DMS153 treated with DMSO at 0.1 percent for 48 hours (cell line): ENCODE results near the gene WWC1.
"Not testable (repeated sequence)": the region's sequence is repeated elsewhere in the genome, so short reads cannot be mapped to it uniquely, and the experiment has no call there.

Experiments used
- DNase-seq: peaks from one replicate; lab custom pipeline; 2025; ENCODE audit not compliant: unreplicated experiment; lab: John Stamatoyannopoulos, UW

WWC1 gene

GRCh38 chr5:168329302-168329701 is 37.9 kb downstream of the WWC1 start:
- no peak for DNase-seq

DNA sequence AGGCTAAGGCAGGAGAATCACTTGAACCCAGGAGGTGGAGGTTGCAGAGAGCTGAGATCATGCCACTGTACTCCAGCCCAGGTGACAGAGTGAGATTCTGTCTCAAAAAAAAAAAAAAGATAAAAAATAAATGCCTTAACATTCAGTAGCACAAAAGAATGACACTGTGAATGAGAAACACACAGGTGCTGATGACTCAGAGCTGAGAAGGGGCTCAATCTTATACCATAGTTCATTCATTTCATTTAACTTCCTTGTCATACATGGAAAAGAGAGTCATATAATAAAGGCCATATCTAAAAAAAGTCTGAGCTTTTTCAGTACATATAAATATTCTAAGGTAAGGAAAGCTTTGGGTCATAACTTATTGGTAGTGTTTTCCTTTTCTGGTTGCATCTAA is 40.6 kb downstream of the WWC1 start:
- DNase-seq = no peak

GRCh38 chr5:168334280-168334679 is 42.8 kb downstream of the WWC1 start:
- no peak for DNase-seq

GRCh38 chr5:168334695-168335094 is 43.2 kb downstream of the WWC1 start:
- DNase-seq = no peak

- DNase-seq = no peak
Observed at GRCh38 chr5:168337361-168337760, 45.9 kb downstream of the WWC1 start.

- DNase-seq = no peak
Observed at GRCh38 chr5:168339109-168339771, 47.8 kb downstream of the WWC1 start.

GRCh38 chr5:168339772-168340140 is 48.3 kb downstream of the WWC1 start:
- not testable (repeated sequence) for DNase-seq

- no peak for DNase-seq
Observed at GRCh38 chr5:168340487-168340886, 49.0 kb downstream of the WWC1 start.

- no peak for DNase-seq
Observed at GRCh38 chr5:168341178-168341577, 49.7 kb downstream of the WWC1 start.

DNA sequence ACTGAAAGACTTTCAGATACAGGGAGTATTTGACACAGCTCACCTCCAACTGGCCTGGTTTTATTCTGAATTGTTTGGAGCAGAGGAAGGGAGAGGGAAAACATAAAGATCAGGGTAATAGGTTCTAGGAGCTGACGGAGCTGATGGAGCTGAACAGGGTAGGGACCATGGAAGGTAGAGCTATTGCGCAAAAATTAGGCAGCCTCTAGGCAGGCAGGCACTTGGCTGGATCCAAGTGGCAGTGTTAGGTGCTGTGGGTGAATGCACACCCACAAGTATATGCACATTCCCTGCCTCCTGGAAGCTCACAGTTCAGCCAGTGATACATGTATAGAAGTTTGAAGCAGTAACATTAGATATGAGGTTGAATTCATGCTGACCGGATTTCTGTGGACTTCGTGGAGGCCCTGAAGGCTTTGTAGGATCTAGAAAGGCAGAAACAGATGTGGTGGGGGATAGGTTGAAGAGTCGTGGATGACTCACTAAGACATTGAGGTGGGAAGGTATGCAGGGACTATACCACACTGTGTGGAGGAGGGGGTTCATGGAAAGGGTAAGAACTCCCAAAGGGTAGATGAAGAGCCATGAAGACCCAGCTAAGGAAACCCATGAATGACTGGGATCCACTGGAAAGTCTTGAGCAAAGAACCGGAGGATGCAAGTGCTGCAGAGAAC is 50.8 kb downstream of the WWC1 start:
- no peak for DNase-seq

GRCh38 chr5:168342985-168343384 is 51.5 kb downstream of the WWC1 start:
- DNase-seq = no peak

- DNase-seq = no peak
Observed at GRCh38 chr5:168346417-168346816, 55.0 kb downstream of the WWC1 start.

DNA sequence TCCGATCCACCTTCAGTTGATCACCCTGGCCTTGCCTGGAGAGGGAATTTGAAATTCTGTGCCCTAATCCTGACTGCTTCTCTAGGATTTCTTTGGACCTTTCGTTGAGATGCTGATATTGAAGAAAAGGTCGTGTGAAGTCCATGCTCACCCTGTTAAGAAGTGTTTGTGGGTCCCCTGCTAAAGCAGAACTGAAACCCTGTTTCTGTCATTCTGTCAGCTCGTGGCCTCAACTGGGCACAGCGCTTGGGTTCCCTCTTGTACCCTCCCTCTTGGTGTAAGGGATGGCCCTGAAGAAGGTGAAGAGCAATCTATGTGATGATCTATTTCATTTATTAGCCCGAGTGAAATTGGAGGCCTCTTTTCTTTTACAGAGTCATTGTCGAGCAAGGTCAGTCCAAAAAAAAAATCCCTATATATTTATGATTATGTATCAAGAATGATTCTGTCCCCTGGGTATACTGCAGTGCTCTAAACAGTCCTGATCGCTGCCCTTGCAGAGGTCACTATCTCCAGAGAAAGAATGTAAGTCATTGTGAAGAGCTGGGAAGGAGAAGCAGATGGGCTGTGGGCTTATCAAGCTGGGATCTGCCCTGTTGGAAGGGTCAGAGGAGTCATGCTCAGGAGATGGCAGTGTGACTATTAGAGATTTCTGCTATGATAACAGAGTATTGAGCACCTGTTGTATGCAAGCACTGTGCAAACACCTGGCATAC is 56.1 kb downstream of the WWC1 start:
- DNase-seq = no peak

DNA sequence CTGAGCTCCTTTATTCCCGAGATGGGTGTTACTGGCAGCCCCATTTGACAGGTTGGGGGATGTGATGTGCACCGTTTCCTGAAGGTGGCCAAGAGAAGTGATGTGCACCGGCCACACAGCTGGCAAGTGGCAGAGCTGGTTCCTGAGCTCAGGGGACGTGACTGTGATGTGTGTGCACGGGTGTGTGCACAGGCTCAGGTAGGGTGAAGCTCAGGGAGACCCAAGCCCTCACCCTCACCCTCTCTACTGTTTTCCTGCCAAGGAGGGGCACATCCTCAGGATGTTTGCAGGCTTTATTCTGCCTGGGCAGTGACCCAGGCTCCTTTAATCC is 56.6 kb downstream of the WWC1 start:
- DNase-seq = no peak

DNA sequence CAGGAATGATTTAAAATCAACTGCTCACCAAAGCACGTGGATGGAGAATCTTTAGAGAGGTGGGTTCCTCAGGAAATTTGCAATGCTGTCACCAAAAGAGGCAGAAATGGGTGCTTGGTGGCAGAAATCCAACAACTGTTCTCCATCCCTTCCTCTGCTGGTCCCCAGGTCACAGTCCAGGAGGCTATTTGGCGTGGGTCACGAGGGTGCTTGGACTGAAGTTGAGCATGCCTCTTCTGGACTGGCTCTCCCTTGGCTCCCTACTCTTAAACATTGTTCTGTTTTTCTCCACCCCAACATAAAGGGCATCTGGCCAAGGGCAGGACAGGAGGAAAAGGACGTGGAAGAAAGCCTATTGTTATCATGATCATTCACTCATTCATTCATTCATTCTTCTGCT is 58.9 kb downstream of the WWC1 start:
- DNase-seq = no peak

- DNase-seq = no peak
Observed at GRCh38 chr5:168353216-168353957, 61.9 kb downstream of the WWC1 start.

- no peak for DNase-seq
Observed at GRCh38 chr5:168354397-168354796, 63.0 kb downstream of the WWC1 start.

- no peak for DNase-seq
Observed at GRCh38 chr5:168356171-168356570, 64.7 kb downstream of the WWC1 start.

DNA sequence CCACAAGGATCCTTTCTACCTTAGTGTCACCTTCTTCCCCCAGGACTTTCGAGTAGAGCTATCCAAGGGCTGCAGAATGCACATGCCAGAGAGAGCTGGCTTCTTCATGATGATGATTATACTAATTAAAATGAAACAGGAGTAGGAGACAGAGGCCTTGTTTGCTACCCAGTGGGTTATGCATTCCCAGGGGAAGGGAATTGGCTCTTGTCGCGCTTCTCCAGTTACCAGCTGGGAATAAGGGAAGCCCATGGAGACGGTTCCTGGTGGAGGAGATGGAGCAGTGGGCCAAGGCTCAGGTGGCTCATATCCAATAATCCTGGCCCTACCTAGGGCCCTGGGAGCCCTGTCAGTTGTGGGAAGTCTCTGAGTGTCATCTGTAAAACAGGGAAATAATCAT is 65.1 kb downstream of the WWC1 start:
- peak; percentile 22 for DNase-seq

- no peak for DNase-seq
Observed at GRCh38 chr5:168357876-168358275, 66.4 kb downstream of the WWC1 start.

GRCh38 chr5:168359820-168360460 is 68.5 kb downstream of the WWC1 start:
- DNase-seq = no peak
